GM21717 (cell line): ENCODE data around the gene RGPD3.
"Not testable (repeated sequence)": the region's sequence is repeated elsewhere in the genome, so short reads cannot be mapped to it uniquely, and the experiment has no call there.

Experiments
- ATAC-seq: cut with Tn5 transposase; IDR thresholded peaks from one replicate; pipeline ENCODE4 v1.9.1; 2021; ENCODE audit warnings: mild to moderate bottlenecking, moderate library complexity; ENCODE audit not compliant: unreplicated experiment

The RGPD3 gene

DNA sequence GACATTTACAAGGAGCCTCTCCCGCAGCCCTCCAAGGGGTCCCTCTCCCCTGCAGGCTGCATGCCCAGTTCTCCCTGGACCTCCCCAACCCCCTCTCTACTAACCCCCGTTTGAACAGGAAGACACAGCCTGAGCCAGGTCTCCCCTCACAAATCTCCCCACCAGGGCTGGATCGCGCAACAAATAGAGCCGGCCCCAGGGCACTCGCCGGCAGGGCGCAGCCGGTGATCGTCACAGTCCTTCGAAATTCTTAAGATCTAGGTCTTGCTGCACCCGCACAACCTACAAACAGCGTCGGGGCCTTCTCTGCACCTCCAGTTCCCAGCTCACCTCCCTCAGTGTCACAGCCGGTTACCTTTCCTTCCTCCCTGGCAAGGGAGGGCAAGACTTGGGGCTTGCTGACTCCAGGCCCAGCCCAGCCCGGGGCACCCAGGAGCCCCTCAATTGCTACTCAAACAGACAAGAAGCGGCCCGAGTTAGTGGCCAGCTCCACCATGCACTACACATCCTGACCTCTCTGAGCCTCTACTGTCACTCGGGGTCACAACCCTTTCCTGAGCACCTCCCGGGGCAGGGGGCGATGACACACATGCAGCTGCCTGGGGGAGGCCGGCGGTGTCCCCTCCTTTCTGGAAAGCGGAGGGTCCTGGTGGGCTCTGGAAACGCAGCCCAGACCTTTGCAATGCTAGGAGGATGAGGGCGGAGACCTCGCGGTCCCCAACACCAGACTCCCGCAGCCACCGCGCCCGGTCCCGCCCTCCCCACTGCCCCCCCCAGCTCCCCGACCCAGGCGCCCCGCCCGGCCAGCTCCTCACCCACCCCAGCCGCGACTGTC is 18.6 kb upstream of the RGPD3 start, which contains the start of gene CD8B2:
CD8B2 (plus strand) TSS at position 814 of the 835 bp plus-strand sequence. CDS start 63 bp downstream, outside the sequence.
- ATAC-seq: not testable (repeated sequence)

DNA sequence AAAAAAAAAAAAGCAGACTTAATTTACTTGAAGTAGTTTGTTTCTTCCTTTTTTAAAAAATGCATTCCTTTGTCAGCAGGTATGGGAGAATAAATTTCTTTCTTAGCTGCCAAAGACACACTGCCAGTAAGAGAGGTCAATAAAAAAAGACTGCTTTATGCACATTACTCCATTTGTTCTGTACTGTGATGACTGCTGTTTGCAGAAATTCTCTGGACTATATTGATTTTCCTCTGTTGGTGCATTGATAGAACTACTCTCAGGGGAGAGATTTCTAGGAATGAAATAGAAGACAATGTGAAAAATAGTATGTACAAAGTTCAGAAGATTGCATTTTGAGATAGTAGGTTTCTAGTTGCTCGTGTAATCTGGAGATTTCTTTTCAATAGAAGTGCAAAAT is 11.3 kb upstream of the RGPD3 start:
- ATAC-seq: not testable (repeated sequence)

DNA sequence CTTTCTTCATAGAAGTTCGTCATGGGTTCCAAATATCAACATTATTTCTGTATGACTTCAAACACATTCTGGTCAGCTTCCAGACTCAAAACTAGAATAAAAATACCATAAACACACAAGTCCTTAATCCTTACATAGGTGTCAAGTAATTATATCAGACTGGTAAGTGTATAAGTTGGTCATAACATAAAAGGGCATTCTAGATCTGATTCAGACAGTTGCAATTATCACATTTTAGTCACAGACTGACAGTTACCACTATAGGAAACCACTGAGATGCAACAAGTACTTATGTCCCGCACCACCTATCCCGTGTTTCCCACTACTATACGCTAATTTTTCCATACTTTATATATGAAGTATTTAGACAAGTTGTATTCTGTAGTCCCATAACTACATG is 9.4 kb upstream of the RGPD3 start:
- ATAC-seq: not testable (repeated sequence)

- ATAC-seq: not testable (repeated sequence)
Measured at GRCh38 chr2:106470658-106471057, 2.4 kb upstream of the RGPD3 start.

- not testable (repeated sequence) for ATAC-seq
Measured at GRCh38 chr2:106467516-106467915, 697 bp downstream of the RGPD3 start.

DNA sequence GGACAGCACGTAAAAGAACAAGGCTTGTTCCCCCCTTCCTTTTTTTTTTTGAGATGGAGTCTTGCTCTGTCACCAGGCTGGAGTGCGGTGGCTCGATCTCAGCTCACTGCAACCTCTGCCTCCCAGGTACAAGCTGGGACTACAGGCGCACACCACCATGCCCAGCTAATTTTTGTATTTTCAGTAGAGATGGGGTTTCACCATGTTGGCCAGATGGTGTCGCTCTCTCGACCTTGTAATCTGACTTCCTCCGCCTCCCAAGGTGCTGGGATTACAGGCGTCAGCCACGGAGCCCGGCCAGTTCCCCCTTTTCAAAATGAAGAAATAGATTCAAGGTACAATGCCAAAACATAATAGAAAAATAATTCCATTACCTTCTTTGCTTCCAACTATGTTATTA is 6.3 kb downstream of the RGPD3 start:
- ATAC-seq: not testable (repeated sequence)

DNA sequence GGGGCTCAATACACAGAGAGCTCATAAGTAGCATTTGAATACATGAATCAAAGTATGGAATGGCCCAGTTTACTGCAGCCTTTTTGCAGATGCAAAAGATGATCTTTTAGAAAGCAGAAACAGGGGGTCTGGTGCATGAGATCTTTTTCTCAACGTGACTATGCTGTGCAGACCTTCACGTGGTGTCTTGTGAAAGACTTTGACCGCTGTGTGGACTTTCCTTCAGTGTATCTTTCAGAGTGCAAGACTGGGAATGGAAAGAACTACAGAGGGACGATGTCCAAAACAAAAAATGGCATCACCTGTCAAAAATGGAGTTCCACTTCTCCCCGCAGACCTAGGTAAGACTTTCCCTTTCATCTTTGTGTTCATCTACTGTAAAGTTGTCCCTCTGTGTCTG is 77.5 kb downstream of the RGPD3 start:
- ATAC-seq: not testable (repeated sequence)

DNA sequence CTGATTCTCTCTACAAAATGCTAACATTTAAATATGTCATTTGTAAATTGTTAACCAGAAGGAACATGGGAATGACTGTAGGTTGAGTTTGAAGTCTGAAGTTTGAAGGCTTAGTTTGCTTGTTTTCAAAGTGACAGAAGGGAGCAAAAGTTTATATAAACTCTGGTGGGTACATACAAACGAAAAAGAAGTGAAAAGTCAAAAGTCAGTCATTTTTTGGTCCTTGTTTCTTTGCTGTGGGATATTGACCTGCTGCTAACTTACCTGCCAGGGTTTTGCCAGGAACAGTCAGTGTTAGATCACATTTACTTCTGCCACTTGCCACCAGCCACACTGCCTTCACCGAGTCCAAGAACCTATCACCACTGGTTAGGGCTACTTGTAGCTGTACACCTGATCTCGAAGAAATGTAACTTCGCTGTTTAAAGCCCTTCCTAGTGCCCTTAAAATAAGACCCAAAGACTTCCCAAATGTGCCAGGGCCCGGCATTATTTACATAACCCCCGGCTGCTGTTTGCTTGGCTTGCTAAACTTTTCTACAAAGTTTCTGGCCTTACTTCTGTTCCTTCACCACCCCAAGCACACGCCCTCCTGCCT is 79.3 kb downstream of the RGPD3 start:
- not testable (repeated sequence) for ATAC-seq

DNA sequence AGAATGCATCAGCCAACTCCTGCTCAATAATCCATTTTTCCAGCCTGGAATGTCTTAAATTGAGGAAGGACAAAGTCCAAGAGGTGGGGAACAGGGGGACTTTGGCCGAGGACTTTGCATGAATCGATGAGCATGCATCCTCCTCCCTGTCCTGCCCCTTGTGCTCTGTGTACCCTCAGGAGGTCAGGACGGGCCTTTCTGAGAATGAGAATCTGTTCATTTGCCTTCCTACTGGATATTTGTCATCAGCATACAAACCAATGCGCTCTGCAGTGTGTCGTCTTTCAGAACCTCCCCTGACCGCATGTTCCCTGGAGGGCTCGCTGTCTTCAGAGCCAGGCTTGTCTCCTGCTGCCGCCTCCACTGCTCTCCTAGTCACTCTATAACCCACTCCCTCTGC is 83.7 kb downstream of the RGPD3 start:
- not testable (repeated sequence) for ATAC-seq

- ATAC-seq: not testable (repeated sequence)
Measured at GRCh38 chr2:106381867-106382266, 86.3 kb downstream of the RGPD3 start.

DNA sequence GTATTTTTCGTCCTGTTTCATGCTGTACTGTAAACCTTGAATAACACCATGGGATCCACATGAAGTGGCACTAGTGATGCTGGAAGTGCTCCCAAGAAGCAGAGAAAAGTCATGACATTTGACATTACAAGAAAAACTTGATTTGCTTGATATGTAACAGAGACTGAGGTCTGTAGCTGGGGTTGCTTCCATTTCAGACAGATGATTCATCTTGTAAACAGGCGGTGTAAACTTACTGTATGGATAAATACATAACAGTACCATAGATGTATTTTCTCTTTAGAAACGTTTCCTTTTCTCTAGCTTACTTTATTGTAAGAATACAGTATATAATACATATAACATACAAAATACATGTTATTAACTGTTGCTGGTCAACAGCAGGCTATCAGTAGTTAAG is 88.6 kb downstream of the RGPD3 start:
- ATAC-seq: not testable (repeated sequence)

GRCh38 chr2:106369182-106369581 is 99.0 kb downstream of the RGPD3 start:
- ATAC-seq: not testable (repeated sequence)

DNA sequence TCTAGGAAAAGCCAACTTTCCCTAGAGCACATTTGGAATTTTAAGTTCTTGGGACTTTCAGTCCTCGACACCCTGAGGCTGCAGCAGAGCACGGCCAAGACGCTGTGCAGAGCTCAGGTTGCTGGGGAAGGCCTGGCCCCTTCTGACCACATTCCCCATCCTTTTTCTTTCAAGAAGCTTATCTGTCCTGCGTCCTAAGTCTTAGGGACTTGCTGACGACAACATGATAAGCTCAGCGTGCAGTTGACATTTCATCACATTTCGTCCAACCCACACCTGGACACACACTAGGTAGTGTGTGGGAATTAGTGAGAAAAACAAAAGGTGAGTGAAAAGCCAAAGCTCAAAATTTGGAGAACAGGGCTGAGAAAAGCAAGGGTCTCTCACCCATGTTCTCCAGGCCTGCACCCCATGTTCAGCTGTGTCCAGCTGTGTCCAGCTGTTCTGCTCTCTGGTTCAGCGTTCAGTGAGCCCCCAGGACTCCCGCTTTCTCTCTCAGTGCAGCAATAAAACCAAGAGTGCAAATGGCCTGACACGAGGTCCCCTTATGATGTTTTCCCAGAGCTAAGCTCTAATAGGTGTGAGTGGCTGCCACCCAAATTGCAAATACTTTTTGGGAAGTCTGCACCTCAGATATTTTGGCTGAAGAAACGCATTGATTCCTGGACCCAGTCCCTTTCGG is 101.9 kb downstream of the RGPD3 start:
- ATAC-seq: no peak

GRCh38 chr2:106363791-106364190 is 104.4 kb downstream of the RGPD3 start:
- ATAC-seq: no peak

DNA sequence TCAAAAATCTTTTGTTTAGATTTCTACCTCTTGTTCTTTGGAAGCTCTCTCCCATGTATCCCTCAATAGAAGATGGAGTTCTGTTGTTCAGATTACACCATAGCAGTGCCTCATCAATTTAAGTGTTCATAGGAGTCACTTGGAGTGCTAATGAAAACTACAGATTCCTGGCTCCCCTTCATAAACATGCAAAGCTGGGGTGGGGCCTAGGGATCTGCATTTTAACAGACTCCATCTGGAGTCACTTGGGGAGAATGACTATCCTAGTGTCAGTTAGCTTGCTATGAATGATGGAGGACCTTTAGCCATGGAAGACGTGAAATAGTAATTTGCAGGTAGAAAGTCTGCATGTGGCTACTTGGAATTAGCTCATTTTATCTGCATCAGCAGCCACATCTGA is 105.4 kb downstream of the RGPD3 start:
- no peak for ATAC-seq

DNA sequence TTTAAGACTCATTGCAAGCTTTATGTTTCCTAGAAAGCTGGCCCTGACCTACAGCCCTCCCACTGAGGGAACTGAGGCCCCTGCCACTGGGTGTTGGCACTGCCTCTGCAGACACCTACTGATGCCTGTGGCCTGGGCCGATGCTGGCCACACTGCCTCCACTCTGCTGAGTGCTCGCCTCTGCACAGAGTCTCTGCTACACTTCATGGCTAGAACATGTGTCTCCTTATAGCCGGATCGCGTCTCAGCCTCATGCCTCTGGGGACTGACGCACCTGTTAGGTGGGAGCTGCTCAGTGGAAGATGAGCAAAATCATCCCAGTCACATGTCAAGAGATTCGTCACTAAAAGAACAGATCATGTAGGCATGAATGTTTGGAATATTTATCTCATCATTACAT is 108.7 kb downstream of the RGPD3 start:
- no peak for ATAC-seq

GRCh38 chr2:106358521-106358920 is 109.7 kb downstream of the RGPD3 start:
- no peak for ATAC-seq

DNA sequence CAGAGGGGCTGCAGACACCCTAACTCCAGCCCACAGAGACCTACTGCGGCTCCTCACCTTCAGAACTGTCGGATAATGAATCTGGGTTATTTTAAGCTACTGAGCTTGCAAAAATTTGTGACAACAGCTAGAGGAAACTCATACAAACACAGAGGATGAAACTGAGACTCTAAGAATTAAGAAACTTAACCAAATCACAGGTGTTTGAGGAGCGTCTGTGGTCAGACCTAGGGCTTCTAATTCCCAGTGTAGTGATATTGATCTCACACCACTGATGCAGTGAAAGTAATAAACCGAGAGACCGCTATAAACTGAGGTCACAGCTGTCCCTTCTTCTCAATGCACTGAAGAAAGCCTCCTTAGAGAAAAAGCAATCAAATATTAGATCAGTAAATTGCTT is 110.1 kb downstream of the RGPD3 start:
- peak; percentile 89 for ATAC-seq

GRCh38 chr2:106356291-106356690 is 111.9 kb downstream of the RGPD3 start:
- ATAC-seq: peak; percentile 40

- no peak for ATAC-seq
Measured at GRCh38 chr2:106353676-106354075, 114.5 kb downstream of the RGPD3 start.

- no peak for ATAC-seq
Measured at GRCh38 chr2:106350980-106351379, 117.2 kb downstream of the RGPD3 start.

DNA sequence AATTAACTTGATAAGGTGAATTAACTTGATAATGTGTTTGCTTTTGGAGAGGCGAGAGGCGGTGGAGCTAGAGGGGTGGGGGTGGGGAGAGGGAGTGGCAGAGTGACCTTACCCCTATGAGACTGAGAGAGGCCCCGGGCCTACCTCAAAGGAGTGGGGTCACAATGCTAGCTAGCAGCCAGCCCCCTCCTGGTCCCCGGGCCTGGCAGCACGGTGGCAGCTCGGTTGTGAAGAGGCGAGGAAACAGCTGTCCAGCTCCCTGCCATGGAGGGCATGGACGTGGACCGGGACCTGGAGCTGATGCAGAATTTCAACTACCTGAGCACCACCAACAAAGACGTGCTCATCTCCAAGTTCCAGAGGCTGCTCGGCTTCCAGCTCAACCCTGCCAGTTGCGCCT is 123.9 kb downstream of the RGPD3 start:
- ATAC-seq: no peak
